GM18505 (cell line): ENCODE results near the gene MYO5B.

Experiments
- ATAC-seq: cut with Tn5 transposase; IDR thresholded peaks from one replicate; pipeline ENCODE4 v1.9.1; 2021; ENCODE audit not compliant: unreplicated experiment
- POLR2A ChIP-seq: IDR thresholded peaks from 4 replicates; pipeline ENCODE4 v1.6.1; 2011; ENCODE audit warnings: borderline replicate concordance; ENCODE audit not compliant: insufficient read depth, insufficient read length; ENCODE audit errors: extremely low read depth

Gene MYO5B

GRCh38 chr18:50094221-50094773, 100.7 kb downstream of the MYO5B start:
- TF ChIP-seq POLR2A, result no peak
- ATAC-seq, result no peak

- TF ChIP-seq POLR2A, result no peak
- ATAC-seq, result no peak
Measured at GRCh38 chr18:50093366-50094064, 101.4 kb downstream of the MYO5B start.

- no peak for ATAC-seq
- no peak for TF ChIP-seq POLR2A
Measured at GRCh38 chr18:50092245-50092805, 102.6 kb downstream of the MYO5B start.

- no peak for TF ChIP-seq POLR2A
- ATAC-seq, result no peak
Measured at GRCh38 chr18:50091509-50092244, 103.3 kb downstream of the MYO5B start.

- no peak for ATAC-seq
- TF ChIP-seq POLR2A, result no peak
Measured at GRCh38 chr18:50090370-50091312, 104.3 kb downstream of the MYO5B start.

- TF ChIP-seq POLR2A, result no peak
- no peak for ATAC-seq
Measured at GRCh38 chr18:50089702-50090101, 105.2 kb downstream of the MYO5B start.

GRCh38 chr18:50083708-50084107, 111.2 kb downstream of the MYO5B start:
- no peak for TF ChIP-seq POLR2A
- ATAC-seq, result no peak

GRCh38 chr18:50080932-50081560, 113.9 kb downstream of the MYO5B start:
- no peak for TF ChIP-seq POLR2A
- ATAC-seq, result no peak

GRCh38 chr18:50080316-50080715, 114.6 kb downstream of the MYO5B start:
- TF ChIP-seq POLR2A, result no peak
- ATAC-seq, result no peak

- no peak for ATAC-seq
- no peak for TF ChIP-seq POLR2A
Measured at GRCh38 chr18:50079571-50080295, 115.2 kb downstream of the MYO5B start.

- ATAC-seq, result no peak
- TF ChIP-seq POLR2A, result no peak
Measured at GRCh38 chr18:50076277-50076676, 118.7 kb downstream of the MYO5B start.

- ATAC-seq, result no peak
- no peak for TF ChIP-seq POLR2A
Measured at GRCh38 chr18:50075772-50076171, 119.2 kb downstream of the MYO5B start.
